KMS-11 (cell line): Measurements from ENCODE around the gene STK4.

Experiments used
- H2AFZ ChIP-seq: fragments of 200-600 bp; sonication (generic); 2 replicates; pipeline ENCODE4 v1.6.1; 2016; ENCODE audit warnings: antibody characterized with exemption, mixed run types, low read depth
- H3K27ac ChIP-seq: fragments of 200-600 bp; sonication (generic); 2 replicates; pipeline ENCODE4 v1.6.1; 2016; ENCODE audit warnings: mild to moderate bottlenecking, mixed run types
- H3K27me3 ChIP-seq: fragments of 200-600 bp; sonication (generic); 2 replicates; pipeline ENCODE4 v1.6.1; 2017; ENCODE audit warnings: mild to moderate bottlenecking, low read depth, mixed run types, moderate library complexity; ENCODE audit not compliant: insufficient read depth
- H3K36me3 ChIP-seq: fragments of 200-600 bp; sonication (generic); 2 replicates; pipeline ENCODE4 v1.6.1; 2017; ENCODE audit warnings: mild to moderate bottlenecking, mixed run types; ENCODE audit not compliant: insufficient read depth
- H3K4me1 ChIP-seq: fragments of 200-600 bp; sonication (generic); 2 replicates; pipeline ENCODE4 v1.6.1; 2016; ENCODE audit warnings: mild to moderate bottlenecking, low read depth, mixed run types; ENCODE audit not compliant: poor library complexity, severe bottlenecking
- H3K4me2 ChIP-seq: fragments of 200-600 bp; sonication (generic); 2 replicates; pipeline ENCODE4 v1.7.0; 2016; ENCODE audit warnings: mild to moderate bottlenecking, mixed run types
- H3K4me3 ChIP-seq: fragments of 200-600 bp; sonication (generic); IDR thresholded peaks from 2 replicates; pipeline ENCODE4 v1.6.1; 2017; ENCODE audit warnings: low read depth, low read length, mixed read lengths; ENCODE audit not compliant: insufficient read depth
- H3K79me2 ChIP-seq: fragments of 200-600 bp; sonication (generic); 2 replicates; pipeline ENCODE4 v1.6.1; 2016; ENCODE audit warnings: low read depth, mixed run types; ENCODE audit not compliant: insufficient read depth
- H3K9ac ChIP-seq: fragments of 200-600 bp; sonication (generic); 2 replicates; pipeline ENCODE4 v1.6.1; 2016; ENCODE audit warnings: mild to moderate bottlenecking, mixed run types
- H4K20me1 ChIP-seq: fragments of 200-600 bp; sonication (generic); 2 replicates; pipeline ENCODE4 v1.6.1; 2016; ENCODE audit warnings: mild to moderate bottlenecking, mixed run types; ENCODE audit not compliant: insufficient read depth
- CTCF ChIP-seq: fragments of 200-600 bp; sonication (generic); conservative IDR thresholded peaks from 2 replicates; pipeline ENCODE4 v1.6.1; 2017; ENCODE audit warnings: low read depth, mild to moderate bottlenecking, antibody characterized with exemption, low read length, moderate library complexity, mixed read lengths

STK4 gene

GRCh38 chr20:44938637-44939036, 27.7 kb upstream of the STK4 start:
- Histone ChIP-seq H3K79me2 (no peaks in the 10 kb centered on the region), H4K20me1 (no peaks in the 10 kb centered on the region), H3K27me3 (no peaks in the 10 kb centered on the region), H3K27ac (no peak overlapping the region), H3K36me3 (no peaks in the 10 kb centered on the region; the same call in 1 of the 2 replicates), H3K9ac (no peak overlapping the region), H3K4me1 (no peaks in the 10 kb centered on the region), H3K4me3 (no peak overlapping the region), H2AFZ (no peak overlapping the region), H3K4me2 (no peak overlapping the region)
- TF ChIP-seq CTCF: no peak

GRCh38 chr20:44941120-44941691, 25.1 kb upstream of the STK4 start:
- Histone ChIP-seq H3K4me1 (no peaks in the 10 kb centered on the region), H3K79me2 (no peaks in the 10 kb centered on the region), H3K27ac (no peak overlapping the region), H3K36me3 (no peaks in the 10 kb centered on the region; the same call in 1 of the 2 replicates), H2AFZ (no peak overlapping the region), H3K4me2 (no peak overlapping the region), H3K4me3 (no peak overlapping the region), H3K27me3 (no peaks in the 10 kb centered on the region), H4K20me1 (no peaks in the 10 kb centered on the region), H3K9ac (no peak overlapping the region)
- no peak for TF ChIP-seq CTCF

- Histone ChIP-seq H2AFZ (no peak overlapping the region), H3K4me1 (no peaks in the 10 kb centered on the region), H4K20me1 (no peaks in the 10 kb centered on the region), H3K27ac (no peak overlapping the region), H3K79me2 (no peaks in the 10 kb centered on the region), H3K9ac (no peak overlapping the region), H3K4me2 (no peak overlapping the region), H3K27me3 (no peaks in the 10 kb centered on the region), H3K36me3 (no peaks in the 10 kb centered on the region; the same call in 1 of the 2 replicates), H3K4me3 (no peak overlapping the region)
- TF ChIP-seq CTCF: no peak
These were observed 23.9 kb upstream of the STK4 start for GRCh38 chr20:44942264-44942973.

- H4K20me1 ChIP-seq: no peaks in the 10 kb centered on the region
- TF ChIP-seq CTCF: no peak
- H3K9ac ChIP-seq: no peak overlapping the region
- no peaks in the 10 kb centered on the region for H3K4me1 ChIP-seq
- no peak overlapping the region for H3K4me2 ChIP-seq
- no peaks in the 10 kb centered on the region for H3K27me3 ChIP-seq
- no peak overlapping the region for H3K27ac ChIP-seq
- no peaks in the 10 kb centered on the region for H3K79me2 ChIP-seq
- no peak overlapping the region for H2AFZ ChIP-seq
- H3K4me3 ChIP-seq: no peak overlapping the region
- no peaks in the 10 kb centered on the region; the same call in 1 of the 2 replicates for H3K36me3 ChIP-seq
These were observed 22.5 kb upstream of the STK4 start for GRCh38 chr20:44943828-44944227.
